ENCODE results near the gene SHISA9.

- TF ChIP-seq CTCF (IDR thresholded peaks at IDR 0.05) = no peak
- TF ChIP-seq POLR2A (IDR thresholded peaks at IDR 0.05) = no peak
Observed at GRCh38 chr16:13138528-13138927, 237.1 kb downstream of the SHISA9 start.
